ENCODE measurements around the gene SMYD3.

GRCh38 chr1:246477634-246478033 lies 29.4 kb downstream of the SMYD3 start:
- TF ChIP-seq CTCF (IDR thresholded peaks at IDR 0.05; ENCODE audit: extremely low read depth in 1 of 2, insufficient read depth in 1 of 2, low read depth in 1 of 2, low read length in 2 of 2) (no peak), EZH2 (IDR thresholded peaks at IDR 0.05; ENCODE audit: borderline replicate concordance, low read depth, low read length, severe bottlenecking) (no peak), MYC (IDR thresholded peaks at IDR 0.05; ENCODE audit: low read depth, low read length) (no peak), POLR2A (IDR thresholded peaks at IDR 0.05; ENCODE audit: low read depth, low read length) (no peak), MAX (IDR thresholded peaks at IDR 0.05; ENCODE audit: insufficient read depth, insufficient read length) (no peak)
